Ascending aorta (tissue), 2 donors: ENCODE results near the gene TEF. TPM values are rescaled to one million over a fixed set of nuclear protein-coding genes. Genes with fewer than 3 reads are reported as not detected.

Source experiments
- DNase-seq, 2 donors: peaks; one replicate each; pipeline ENCODE4 v3.0.0-alpha.2; 2019; ENCODE audit warnings: low spot score in 2 of 2
- H3K27ac ChIP-seq, 2 donors: fragments of 200-600 bp; sonication (generic); one replicate each; pipeline ENCODE4 v1.5.1; 2016 to 2017; ENCODE audit warnings: mild to moderate bottlenecking in 1 of 2
- H3K27me3 ChIP-seq: fragments of 200-600 bp; sonication (generic); one replicate; pipeline ENCODE4 v1.5.1; 2017
- H3K36me3 ChIP-seq, 2 donors: fragments of 200-600 bp; sonication (generic); one replicate each; pipeline ENCODE4 v1.5.1; 2016
- H3K4me1 ChIP-seq, 2 donors: fragments of 200-600 bp; sonication (generic); one replicate each; pipeline ENCODE4 v1.5.1; 2016 to 2017; ENCODE audit warnings: mild to moderate bottlenecking in 1 of 2
- H3K4me3 ChIP-seq, 2 donors: fragments of 200-600 bp; sonication (generic); one replicate each; pipeline ENCODE4 v1.5.1; 2016 to 2017; ENCODE audit warnings: mild to moderate bottlenecking in 1 of 2
- H3K9me3 ChIP-seq, 2 donors: fragments of 200-600 bp; sonication (generic); one replicate each; pipeline ENCODE4 v1.5.1; 2016
- intact Hi-C: fragments of 100-400 bp; cut with DNase I; formaldehyde crosslinking; loops from one replicate; pipeline ENCODE4 v1.15.1; 2023
- total RNA-seq: library from RNA; depleted of rRNA; stranded (reverse); fragments of >200 nt; gene quantifications from one replicate; pipeline ENCODE4 v1.1.0, GENCODE V29; 2016
- TF ChIP-seq, protein P1 (sequence below), 3 experiments: fragments of 200-600 bp in 2 of 3; fragments of 450-650 bp in 1 of 3; sonication (generic) in 2 of 3; IDR thresholded peaks; one replicate each; pipeline ENCODE4 v1.5.1; 2016 to 2019; ENCODE audit warnings: antibody characterized with exemption in 3 of 3, mild to moderate bottlenecking in 1 of 3, moderate library complexity in 1 of 3

Gene TEF
- total RNA-seq, 1 donor from 2014 or later = 20.2 TPM

- DNase-seq = no peak
- intact Hi-C loops = no loop called here
- Histone ChIP-seq H3K36me3 (peaks cover 58 to 71% of the 10 kb centered on the region in 2 donors), H3K4me1 (no peaks in the 10 kb centered on the region), H3K9me3 (no peaks in the 10 kb centered on the region), H3K27ac (no peak overlapping the region), H3K4me3 (no peak overlapping the region), H3K27me3 (no peaks in the 10 kb centered on the region)
- TF ChIP-seq, protein P1, sequence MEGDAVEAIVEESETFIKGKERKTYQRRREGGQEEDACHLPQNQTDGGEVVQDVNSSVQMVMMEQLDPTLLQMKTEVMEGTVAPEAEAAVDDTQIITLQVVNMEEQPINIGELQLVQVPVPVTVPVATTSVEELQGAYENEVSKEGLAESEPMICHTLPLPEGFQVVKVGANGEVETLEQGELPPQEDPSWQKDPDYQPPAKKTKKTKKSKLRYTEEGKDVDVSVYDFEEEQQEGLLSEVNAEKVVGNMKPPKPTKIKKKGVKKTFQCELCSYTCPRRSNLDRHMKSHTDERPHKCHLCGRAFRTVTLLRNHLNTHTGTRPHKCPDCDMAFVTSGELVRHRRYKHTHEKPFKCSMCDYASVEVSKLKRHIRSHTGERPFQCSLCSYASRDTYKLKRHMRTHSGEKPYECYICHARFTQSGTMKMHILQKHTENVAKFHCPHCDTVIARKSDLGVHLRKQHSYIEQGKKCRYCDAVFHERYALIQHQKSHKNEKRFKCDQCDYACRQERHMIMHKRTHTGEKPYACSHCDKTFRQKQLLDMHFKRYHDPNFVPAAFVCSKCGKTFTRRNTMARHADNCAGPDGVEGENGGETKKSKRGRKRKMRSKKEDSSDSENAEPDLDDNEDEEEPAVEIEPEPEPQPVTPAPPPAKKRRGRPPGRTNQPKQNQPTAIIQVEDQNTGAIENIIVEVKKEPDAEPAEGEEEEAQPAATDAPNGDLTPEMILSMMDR (IDR thresholded peaks at IDR 0.05) = no peak
These were observed 25.8 kb upstream of the TEF start for GRCh38 chr22:41355895-41356294.

DNA sequence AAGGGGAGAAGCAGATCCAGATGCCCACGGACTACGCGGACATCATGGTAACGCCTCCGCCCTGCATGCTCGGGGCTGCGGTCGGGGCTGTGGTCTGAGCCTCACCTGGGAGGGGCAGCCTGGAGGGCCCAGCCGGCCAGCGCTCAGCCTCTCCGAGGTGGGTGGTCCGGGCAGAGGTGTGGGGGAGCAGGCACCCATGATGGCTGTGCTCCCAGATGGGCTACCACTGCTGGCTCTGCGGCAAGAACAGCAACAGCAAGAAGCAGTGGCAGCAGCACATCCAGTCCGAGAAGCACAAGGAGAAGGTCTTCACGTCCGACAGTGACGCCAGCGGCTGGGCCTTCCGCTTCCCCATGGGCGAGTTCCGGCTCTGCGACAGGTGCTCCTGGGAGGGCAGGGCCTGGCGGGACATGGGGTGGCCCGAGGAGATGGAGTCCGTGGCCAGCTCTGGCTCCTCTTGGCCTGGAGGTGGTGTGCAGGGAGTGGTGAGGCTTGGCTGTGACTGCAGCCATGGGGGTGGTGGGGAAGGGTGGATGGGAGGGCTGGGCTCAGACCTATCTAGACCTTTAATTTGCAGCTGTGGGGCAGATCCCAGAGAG, 25.2 kb upstream of the TEF start:
- intact Hi-C loops = no loop called here
- no peaks in the 10 kb centered on the region for H3K9me3 ChIP-seq
- H3K4me3 ChIP-seq = no peak overlapping the region
- no peaks in the 10 kb centered on the region for H3K27me3 ChIP-seq
- DNase-seq = no peak
- H3K4me1 ChIP-seq = no peaks in the 10 kb centered on the region
- no peak overlapping the region for H3K27ac ChIP-seq
- TF ChIP-seq, protein P1 (IDR thresholded peaks at IDR 0.05) = no peak
- peaks cover 52 to 65% of the 10 kb centered on the region in 2 donors for H3K36me3 ChIP-seq

DNA sequence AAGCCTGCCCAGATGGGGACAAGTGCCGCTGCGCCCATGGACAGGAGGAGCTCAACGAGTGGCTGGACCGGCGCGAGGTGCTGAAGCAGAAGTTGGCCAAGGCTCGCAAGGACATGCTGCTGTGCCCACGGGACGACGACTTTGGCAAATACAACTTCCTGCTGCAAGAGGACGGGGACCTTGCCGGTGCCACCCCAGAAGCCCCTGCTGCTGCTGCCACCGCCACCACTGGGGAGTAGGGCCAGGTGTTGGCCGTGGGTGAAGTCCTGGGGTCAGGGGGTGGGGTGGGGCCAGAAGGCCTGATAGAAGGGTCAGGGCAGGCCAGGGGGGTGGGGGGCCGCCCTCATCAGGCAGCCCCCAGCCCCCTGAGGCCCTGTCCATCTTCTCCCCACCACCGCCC, 24.6 kb upstream of the TEF start:
- Histone ChIP-seq H3K27me3 (no peaks in the 10 kb centered on the region), H3K36me3 (peaks cover 46 to 58% of the 10 kb centered on the region in 2 donors), H3K4me1 (no peaks in the 10 kb centered on the region), H3K27ac (no peak overlapping the region), H3K4me3 (no peak overlapping the region), H3K9me3 (no peaks in the 10 kb centered on the region)
- DNase-seq = no peak
- TF ChIP-seq, protein P1 (IDR thresholded peaks at IDR 0.05) = no peak
- intact Hi-C loops = no loop called here

GRCh38 chr22:41358927-41359326, 22.8 kb upstream of the TEF start:
- Histone ChIP-seq H3K36me3 (peaks cover 38 to 42% of the 10 kb centered on the region in 2 donors), H3K27ac (no peak overlapping the region), H3K4me3 (no peak overlapping the region), H3K4me1 (no peaks in the 10 kb centered on the region), H3K27me3 (no peaks in the 10 kb centered on the region), H3K9me3 (no peaks in the 10 kb centered on the region)
- TF ChIP-seq, protein P1 (IDR thresholded peaks at IDR 0.05) = no peak
- DNase-seq = no peak
- intact Hi-C loops = no loop called here

GRCh38 chr22:41359376-41359775, 22.4 kb upstream of the TEF start:
- DNase-seq = no peak
- intact Hi-C loops = no loop called here
- no peaks in the 10 kb centered on the region for H3K27me3 ChIP-seq
- H3K4me1 ChIP-seq = no peaks in the 10 kb centered on the region
- H3K9me3 ChIP-seq = no peaks in the 10 kb centered on the region
- TF ChIP-seq, protein P1 (IDR thresholded peaks at IDR 0.05) = no peak
- H3K4me3 ChIP-seq = no peak overlapping the region
- H3K36me3 ChIP-seq = peaks cover 36 to 37% of the 10 kb centered on the region in 2 donors
- H3K27ac ChIP-seq = no peak overlapping the region

- H3K27me3 ChIP-seq = no peaks in the 10 kb centered on the region
- intact Hi-C loops = loop anchor here (2.0 kb wide), 1 partner anchor 69 kb away; no protein-coding TSS in a partner anchor
- peaks cover 30 to 32% of the 10 kb centered on the region in 2 donors for H3K36me3 ChIP-seq
- no peaks in the 10 kb centered on the region for H3K4me1 ChIP-seq
- no peak overlapping the region for H3K4me3 ChIP-seq
- no peak for DNase-seq
- no peaks in the 10 kb centered on the region for H3K9me3 ChIP-seq
- no peak overlapping the region for H3K27ac ChIP-seq
- TF ChIP-seq, protein P1 (IDR thresholded peaks at IDR 0.05) = no peak
These were observed 21.6 kb upstream of the TEF start for GRCh38 chr22:41360126-41360525.
